Measurements from ENCODE around the gene GIGYF2.

DNA sequence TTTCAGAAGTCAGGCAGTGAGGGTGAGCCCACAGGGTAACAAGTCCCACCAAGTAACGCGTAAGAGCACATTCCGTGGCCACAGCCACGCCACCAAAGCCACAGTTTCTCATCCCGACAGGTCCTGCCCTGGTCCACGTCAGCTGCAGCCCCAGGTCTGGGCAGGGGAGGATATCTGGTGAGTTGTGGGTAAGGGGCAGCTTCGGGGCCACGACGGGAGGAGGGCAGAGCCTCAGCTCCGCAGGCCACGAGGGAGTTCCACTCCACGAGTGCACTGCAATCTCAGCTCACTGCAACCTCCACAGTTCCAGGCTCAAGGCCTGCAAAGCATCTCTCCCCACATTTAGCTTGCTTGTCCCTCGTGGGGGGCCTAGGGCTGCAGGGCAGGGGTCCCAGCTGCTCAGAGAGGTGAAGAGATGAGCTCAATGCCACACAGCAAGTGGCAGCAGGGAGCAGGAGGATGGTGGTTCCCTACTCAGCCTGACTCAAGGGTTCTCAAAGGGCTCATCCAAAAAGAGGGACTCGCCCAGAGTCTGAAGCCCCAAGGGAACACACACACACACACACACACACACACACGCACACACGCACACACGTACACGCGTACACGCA, 185.5 kb downstream of the GIGYF2 start:
- TF ChIP-seq, protein P1, sequence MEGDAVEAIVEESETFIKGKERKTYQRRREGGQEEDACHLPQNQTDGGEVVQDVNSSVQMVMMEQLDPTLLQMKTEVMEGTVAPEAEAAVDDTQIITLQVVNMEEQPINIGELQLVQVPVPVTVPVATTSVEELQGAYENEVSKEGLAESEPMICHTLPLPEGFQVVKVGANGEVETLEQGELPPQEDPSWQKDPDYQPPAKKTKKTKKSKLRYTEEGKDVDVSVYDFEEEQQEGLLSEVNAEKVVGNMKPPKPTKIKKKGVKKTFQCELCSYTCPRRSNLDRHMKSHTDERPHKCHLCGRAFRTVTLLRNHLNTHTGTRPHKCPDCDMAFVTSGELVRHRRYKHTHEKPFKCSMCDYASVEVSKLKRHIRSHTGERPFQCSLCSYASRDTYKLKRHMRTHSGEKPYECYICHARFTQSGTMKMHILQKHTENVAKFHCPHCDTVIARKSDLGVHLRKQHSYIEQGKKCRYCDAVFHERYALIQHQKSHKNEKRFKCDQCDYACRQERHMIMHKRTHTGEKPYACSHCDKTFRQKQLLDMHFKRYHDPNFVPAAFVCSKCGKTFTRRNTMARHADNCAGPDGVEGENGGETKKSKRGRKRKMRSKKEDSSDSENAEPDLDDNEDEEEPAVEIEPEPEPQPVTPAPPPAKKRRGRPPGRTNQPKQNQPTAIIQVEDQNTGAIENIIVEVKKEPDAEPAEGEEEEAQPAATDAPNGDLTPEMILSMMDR (IDR thresholded peaks at IDR 0.05; ENCODE audit: low read length), result no peak
- no peak for TF ChIP-seq EZH2 (optimal IDR thresholded peaks at IDR 0.05; ENCODE audit: low read depth, low read length)
